H1 (cell line): ENCODE data around the gene RASGRP1. TPM values are rescaled to one million over a fixed set of nuclear protein-coding genes. Genes with fewer than 3 reads are reported as not detected.

Source experiments
- EGR1 ChIP-seq: IDR thresholded peaks from 2 replicates; pipeline ENCODE4 v1.6.1; 2011; ENCODE audit warnings: low read depth, low read length, borderline replicate concordance
- RFX5 ChIP-seq: IDR thresholded peaks from 2 replicates; pipeline ENCODE4 v1.6.1; 2011; ENCODE audit warnings: low read depth, low read length, improper control_type of control experiment, borderline replicate concordance
- TAF7 ChIP-seq: optimal IDR thresholded peaks from 2 replicates; pipeline ENCODE3; 2011; ENCODE audit warnings: low read depth, mild to moderate bottlenecking, inconsistent platforms, low read length, moderate library complexity, borderline replicate concordance
- polyA plus RNA-seq, 7 experiments: library from polyadenylated mRNA; depleted of rRNA in 3 of 7; stranded (reverse) in 5 of 7; unstranded in 2 of 7; fragments of >200 nt in 5 of 7; fragments of 200-250 nt in 2 of 7; gene quantifications; 1 replicate in 5 of 7; 2 replicates in 1 of 7; 4 replicates in 1 of 7; pipeline versions ENCODE4 v1.2.1 to v1.2.3, GENCODE V29; 2011 to 2013; ENCODE audit warnings: missing spikeins in 2 of 7, mixed read lengths in 2 of 7
- total RNA-seq: library from RNA; stranded (reverse); fragmentation: NEBNext Ultra II Directional; extraction: Animal tissue kit (Norgen Biotek cat#: 25700); gene quantifications from 2 replicates; pipeline ENCODE4 v1.2.1, GENCODE V29; 2021

RASGRP1 gene
- total and polyA plus RNA-seq, 2 of the 8 experiments (the other 6 are each of a cell fraction or from before 2014, with no cell fraction given) = 1.1 to 2.1 TPM

DNA sequence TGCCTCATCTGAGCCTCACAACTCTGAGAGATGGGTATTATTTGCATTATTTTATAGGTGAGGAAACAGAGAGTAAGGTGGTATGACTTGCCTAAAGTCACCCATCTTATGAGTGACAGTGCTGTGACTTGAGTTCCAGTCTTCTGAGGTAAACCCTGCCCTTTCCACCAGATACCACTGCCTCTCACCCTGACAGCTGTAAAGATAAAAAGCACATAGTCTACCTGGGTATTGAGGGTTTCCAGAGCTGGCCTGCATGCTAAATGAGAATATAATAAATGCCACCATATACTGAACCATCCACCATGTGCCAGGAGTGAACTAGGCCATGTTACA lies 25.6 kb downstream of the RASGRP1 start (continued):
- no peak for TF ChIP-seq RFX5
- TF ChIP-seq TAF7 = no peak
- no peak for TF ChIP-seq EGR1
